ENCODE results near the gene PABPC1L2A.
"Not testable (repeated sequence)": the region's sequence is repeated elsewhere in the genome, so short reads cannot be mapped to it uniquely, and the experiment has no call there.

PABPC1L2A gene

DNA sequence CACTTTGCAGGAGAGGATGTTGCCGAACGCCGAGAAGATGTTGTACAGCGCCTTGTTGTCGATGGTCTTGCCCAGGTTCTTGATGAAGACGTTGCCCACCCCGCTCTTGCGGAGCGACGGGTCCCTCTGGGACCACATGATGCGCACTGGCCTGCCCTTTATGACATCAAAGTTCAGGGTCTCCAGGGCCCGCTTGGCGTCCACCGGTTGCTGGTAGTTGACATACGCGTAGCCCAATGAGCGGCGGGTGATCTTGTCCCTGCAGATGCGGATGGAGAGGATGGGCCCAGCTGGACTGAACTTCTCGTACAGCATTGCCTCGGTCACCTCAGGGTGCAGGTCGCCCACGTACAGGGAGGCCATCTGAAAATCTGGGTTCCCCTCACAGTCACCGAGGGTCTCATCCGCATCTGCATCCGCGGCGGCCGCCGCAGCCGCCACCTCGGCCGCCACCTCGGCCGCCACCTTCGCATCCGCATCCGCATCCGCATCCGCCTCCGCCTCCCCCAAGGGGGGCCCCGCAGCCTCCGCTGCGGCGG lies at the start of gene PABPC1L2A:
PABPC1L2A (minus strand) TSS at position 489 of the 539 bp plus-strand sequence; CDS start at position 363, 126 bp downstream.
- DNase-seq (ENCODE audit: low read depth); H3K4me3 ChIP-seq (ENCODE audit: low read depth, low read length): not testable (repeated sequence)

DNA sequence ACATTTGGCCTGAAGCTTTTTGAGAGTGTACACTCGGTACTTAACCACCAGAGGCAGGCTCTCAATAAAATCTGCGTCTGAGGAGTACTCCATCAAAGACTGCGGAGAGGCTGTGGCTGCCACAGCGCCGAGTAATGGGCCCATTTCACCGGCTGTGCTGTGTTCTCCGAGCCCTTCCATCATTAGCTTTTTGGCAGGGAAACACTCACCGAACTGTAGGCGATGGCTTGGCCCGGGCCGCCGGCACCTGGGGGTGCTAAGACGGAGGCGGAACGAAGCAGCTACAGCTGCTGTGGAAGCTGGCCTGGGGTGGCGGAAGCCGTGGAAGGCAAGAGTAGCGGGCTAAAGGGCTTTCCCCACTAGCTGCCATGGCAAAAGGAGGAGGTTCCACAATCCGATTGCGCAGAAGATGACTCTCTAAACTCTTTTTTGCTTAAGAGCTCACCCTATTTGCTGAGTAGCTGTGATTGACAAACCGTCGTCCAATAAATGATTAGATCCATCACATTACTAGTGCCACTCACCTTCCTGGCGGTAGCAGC lies 48.5 kb upstream of the PABPC1L2A start:
- TF ChIP-seq, protein P1, sequence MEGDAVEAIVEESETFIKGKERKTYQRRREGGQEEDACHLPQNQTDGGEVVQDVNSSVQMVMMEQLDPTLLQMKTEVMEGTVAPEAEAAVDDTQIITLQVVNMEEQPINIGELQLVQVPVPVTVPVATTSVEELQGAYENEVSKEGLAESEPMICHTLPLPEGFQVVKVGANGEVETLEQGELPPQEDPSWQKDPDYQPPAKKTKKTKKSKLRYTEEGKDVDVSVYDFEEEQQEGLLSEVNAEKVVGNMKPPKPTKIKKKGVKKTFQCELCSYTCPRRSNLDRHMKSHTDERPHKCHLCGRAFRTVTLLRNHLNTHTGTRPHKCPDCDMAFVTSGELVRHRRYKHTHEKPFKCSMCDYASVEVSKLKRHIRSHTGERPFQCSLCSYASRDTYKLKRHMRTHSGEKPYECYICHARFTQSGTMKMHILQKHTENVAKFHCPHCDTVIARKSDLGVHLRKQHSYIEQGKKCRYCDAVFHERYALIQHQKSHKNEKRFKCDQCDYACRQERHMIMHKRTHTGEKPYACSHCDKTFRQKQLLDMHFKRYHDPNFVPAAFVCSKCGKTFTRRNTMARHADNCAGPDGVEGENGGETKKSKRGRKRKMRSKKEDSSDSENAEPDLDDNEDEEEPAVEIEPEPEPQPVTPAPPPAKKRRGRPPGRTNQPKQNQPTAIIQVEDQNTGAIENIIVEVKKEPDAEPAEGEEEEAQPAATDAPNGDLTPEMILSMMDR (conservative IDR thresholded peaks at IDR 0.05; ENCODE audit: low read depth, low read length): no peak
- DNase-seq (ENCODE audit: low read depth): no peak
- H3K4me3 ChIP-seq (ENCODE audit: low read depth, low read length): no peak overlapping the region

DNA sequence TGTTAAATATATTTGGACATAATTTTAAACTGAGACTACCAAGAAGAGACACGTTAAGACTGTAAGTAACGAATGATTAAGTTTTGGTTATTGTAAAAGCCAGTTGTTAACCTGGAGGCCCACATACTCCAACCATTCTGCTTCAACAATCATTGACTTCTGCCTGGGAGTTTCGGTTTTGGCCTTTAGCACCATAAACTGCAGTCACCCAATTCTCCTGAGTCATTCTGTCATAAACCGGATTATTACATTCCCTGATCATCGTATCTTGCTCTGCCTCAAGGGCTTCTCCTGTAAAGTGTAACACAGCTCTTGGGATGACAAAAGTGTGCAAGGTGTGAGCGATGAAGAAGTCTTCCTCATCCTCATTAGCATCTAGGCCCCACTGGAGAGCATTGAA lies 46.9 kb upstream of the PABPC1L2A start:
- H3K4me3 ChIP-seq (ENCODE audit: low read depth, low read length): no peak overlapping the region
- TF ChIP-seq, protein P1 (conservative IDR thresholded peaks at IDR 0.05; ENCODE audit: low read depth, low read length): no peak
- no peak for DNase-seq (ENCODE audit: low read depth)

DNA sequence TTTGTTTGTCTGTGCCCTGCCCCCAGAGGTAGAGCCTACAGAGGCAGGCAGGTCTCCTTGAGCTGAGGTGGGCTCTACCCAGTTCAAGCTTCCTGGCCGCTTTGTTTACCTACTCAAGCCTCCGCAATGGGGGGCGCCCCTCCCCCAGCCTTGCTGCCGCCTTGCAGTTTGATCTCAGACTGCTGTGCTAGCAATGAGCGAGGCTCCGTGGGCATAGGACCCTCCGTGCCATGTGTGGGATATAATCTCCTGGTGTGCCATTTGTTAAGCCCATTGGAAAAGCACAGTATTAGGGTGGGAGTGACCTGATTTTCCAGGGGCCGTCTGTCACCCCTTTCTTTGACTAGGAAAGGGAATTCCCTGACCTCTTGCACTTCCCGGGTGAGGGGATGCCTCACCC lies 20.2 kb upstream of the PABPC1L2A start:
- H3K4me3 ChIP-seq (ENCODE audit: low read depth, low read length); DNase-seq (ENCODE audit: low read depth): not testable (repeated sequence)

DNA sequence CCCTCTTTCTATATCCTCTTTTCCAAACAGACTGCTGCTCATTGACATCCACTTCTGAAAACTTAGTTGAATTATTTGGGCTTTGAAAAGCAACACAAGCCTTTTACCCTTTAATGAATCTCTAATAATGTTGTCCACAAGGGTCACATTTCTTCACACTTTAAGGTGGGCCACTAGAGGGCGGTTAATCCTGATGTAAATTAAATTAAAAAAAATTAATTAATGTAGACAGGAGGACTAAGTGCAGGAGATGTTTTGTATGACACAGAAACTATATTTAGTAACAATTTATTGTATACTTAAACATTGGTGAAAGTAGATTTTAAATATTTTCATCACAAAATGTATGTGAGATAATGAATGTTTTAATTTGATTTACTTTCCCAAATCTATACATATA lies 7.5 kb upstream of the PABPC1L2A start:
- not testable (repeated sequence) for DNase-seq (ENCODE audit: low read depth)

DNA sequence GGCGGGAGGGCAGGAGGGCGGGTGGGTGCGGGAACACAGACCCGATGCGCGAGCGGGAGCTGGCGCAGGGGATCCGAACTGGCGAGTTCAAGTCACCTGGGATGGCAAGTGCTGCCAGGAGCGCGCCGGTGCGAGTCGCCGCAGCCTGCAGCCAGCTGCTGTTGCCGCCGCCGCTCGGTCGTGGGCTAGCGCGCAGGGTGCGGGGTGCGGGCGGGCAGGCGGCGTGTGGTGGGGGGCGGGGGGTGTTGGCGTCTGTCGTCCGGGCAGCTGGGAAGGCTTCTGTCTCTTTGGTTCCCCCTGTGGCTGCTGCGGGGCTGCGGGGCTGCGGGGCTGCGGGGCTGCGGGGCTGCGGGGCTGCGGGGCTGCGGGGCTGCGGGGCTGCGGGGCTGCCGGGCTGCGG lies 572 bp upstream of the PABPC1L2A start:
- not testable (repeated sequence) for H3K4me3 ChIP-seq (ENCODE audit: low read depth, low read length); DNase-seq (ENCODE audit: low read depth)

More for the DNA sequence above, 7.5 kb upstream of the PABPC1L2A start:
- not testable (repeated sequence) for H3K4me3 ChIP-seq (ENCODE audit: low read depth, low read length)

DNA sequence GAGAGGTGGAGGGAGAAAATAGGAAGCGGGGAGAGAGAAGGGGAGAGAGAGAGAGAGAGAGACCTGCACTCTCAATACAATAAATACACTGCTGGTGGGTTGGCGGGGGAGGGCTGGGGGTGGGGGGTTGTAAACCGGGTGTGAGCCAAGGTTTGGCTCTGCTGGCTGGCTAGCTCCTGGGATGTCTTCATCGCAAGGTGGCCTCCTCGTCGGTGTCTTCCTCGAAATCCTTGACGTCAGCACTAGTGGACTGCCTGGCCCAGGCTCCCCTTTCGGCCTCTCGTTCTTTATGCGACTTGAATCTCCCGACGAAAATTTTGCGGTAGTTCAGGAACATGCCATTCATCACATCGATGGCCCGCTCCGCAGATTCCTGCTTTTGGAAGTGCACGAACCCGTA lies 715 bp downstream of the PABPC1L2A start:
- not testable (repeated sequence) for DNase-seq (ENCODE audit: low read depth); H3K4me3 ChIP-seq (ENCODE audit: low read depth, low read length)

DNA sequence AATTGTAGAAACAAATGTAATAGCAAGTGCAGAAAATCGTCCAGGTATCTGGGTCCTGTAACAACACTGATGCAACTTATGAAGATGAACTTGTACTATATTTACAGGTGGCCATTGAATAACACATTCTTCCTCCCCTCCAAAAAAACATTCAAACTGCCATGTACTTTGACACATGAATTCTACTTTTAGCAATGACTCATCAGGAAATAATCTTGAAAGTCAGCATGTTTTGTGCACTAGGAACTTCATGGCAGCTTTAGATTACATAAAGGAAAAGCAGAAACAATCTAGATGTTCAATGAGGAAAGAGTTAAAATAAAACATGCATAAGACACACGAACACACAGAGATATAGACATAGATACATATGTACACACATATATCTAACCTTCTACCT lies 2.5 kb downstream of the PABPC1L2A start:
- TF ChIP-seq, protein P1 (conservative IDR thresholded peaks at IDR 0.05; ENCODE audit: low read depth, low read length): no peak
- no peak overlapping the region for H3K4me3 ChIP-seq (ENCODE audit: low read depth, low read length)
- no peak for DNase-seq (ENCODE audit: low read depth)

DNA sequence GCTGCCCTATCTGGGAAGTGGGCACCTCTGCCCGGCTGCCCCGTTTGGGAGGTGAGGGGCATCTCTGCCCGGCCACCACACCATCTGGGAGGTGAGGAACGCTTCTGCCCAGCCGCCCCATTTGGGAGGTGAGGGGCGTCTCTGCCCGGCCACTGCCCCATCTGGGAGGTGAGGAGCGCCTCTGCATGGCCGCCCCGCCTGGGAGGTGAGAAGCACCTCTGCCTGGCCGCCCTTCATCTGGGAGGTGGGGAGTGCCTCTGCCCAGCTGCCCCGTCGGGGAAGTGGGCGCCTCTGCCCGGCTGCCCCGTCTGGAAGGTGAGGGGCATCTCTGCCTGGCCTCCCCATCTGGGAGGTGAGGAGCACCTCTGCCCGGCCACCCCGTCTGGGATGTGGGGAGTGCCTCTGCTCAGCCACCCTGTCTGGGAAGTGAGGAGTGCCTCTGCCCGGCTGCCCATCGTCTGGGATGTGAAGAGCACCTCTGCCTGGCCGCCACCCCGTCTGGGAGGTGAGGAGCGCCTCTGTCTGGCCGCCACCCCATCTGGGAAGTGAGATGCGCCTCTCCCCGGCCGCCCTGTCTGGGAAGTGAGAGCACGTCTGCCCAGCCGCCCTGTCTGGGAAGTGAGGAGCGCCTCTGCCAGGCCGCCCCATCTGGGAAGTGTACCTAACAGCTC lies 9.8 kb downstream of the PABPC1L2A start:
- TF ChIP-seq, protein P1 (conservative IDR thresholded peaks at IDR 0.05; ENCODE audit: low read depth, low read length): no peak

More for the DNA sequence above, 9.8 kb downstream of the PABPC1L2A start:
- no peak for DNase-seq (ENCODE audit: low read depth)
- no peak overlapping the region for H3K4me3 ChIP-seq (ENCODE audit: low read depth, low read length)

Data from choroid plexus epithelial cell (primary cell).